Measurements from ENCODE around the gene SWI5.

- no peak for TF ChIP-seq POLR2A (IDR thresholded peaks at IDR 0.05)
- TF ChIP-seq, protein P1, sequence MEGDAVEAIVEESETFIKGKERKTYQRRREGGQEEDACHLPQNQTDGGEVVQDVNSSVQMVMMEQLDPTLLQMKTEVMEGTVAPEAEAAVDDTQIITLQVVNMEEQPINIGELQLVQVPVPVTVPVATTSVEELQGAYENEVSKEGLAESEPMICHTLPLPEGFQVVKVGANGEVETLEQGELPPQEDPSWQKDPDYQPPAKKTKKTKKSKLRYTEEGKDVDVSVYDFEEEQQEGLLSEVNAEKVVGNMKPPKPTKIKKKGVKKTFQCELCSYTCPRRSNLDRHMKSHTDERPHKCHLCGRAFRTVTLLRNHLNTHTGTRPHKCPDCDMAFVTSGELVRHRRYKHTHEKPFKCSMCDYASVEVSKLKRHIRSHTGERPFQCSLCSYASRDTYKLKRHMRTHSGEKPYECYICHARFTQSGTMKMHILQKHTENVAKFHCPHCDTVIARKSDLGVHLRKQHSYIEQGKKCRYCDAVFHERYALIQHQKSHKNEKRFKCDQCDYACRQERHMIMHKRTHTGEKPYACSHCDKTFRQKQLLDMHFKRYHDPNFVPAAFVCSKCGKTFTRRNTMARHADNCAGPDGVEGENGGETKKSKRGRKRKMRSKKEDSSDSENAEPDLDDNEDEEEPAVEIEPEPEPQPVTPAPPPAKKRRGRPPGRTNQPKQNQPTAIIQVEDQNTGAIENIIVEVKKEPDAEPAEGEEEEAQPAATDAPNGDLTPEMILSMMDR (IDR thresholded peaks at IDR 0.05), result no peak
These were observed 13.4 kb upstream of the SWI5 start for GRCh38 chr9:128262687-128263086.

Data from Peyer's patch (tissue), 4 donors.